GDM1 (cell line): ENCODE data around the gene CAPRIN1.

Source experiments
- DNase-seq: peaks from one replicate; lab custom pipeline; 2025; lab: John Stamatoyannopoulos, UW

The CAPRIN1 gene, protein sequence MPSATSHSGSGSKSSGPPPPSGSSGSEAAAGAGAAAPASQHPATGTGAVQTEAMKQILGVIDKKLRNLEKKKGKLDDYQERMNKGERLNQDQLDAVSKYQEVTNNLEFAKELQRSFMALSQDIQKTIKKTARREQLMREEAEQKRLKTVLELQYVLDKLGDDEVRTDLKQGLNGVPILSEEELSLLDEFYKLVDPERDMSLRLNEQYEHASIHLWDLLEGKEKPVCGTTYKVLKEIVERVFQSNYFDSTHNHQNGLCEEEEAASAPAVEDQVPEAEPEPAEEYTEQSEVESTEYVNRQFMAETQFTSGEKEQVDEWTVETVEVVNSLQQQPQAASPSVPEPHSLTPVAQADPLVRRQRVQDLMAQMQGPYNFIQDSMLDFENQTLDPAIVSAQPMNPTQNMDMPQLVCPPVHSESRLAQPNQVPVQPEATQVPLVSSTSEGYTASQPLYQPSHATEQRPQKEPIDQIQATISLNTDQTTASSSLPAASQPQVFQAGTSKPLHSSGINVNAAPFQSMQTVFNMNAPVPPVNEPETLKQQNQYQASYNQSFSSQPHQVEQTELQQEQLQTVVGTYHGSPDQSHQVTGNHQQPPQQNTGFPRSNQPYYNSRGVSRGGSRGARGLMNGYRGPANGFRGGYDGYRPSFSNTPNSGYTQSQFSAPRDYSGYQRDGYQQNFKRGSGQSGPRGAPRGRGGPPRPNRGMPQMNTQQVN

DNA sequence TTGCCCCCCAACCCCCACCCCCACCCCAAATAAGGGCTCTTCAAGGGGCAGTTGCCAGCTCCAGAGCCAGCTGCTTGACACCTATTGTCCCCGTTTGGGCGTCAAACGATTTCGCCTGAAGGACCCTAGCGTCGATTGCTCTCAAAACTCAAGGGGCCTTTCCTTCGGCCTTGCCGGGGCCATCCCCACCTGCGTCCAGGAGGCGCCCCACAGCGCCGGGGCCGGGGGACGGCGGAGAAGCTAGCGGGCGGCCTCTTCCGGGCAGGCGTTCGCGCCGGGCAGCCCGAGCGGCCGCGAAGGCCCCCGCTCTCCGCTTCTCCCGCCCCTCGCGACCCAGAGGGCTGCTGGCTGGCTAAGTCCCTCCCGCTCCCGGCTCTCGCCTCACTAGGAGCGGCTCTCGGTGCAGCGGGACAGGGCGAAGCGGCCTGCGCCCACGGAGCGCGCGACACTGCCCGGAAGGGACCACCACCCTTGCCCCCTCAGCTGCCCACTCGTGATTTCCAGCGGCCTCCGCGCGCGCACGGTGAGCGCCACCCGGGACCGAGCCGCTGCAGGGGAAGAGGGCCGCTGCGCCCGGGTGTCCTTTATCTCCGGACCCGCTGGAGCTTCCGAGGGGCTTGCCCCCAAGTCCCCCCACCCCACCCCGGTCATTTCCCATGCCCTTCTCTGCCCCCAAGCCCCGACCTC is at the start of gene CAPRIN1:
CAPRIN1 (plus strand) TSS at position 383 of the 687 bp plus-strand sequence. CDS start 690 bp downstream, outside the sequence.
- peak; percentile 89 for DNase-seq

DNA sequence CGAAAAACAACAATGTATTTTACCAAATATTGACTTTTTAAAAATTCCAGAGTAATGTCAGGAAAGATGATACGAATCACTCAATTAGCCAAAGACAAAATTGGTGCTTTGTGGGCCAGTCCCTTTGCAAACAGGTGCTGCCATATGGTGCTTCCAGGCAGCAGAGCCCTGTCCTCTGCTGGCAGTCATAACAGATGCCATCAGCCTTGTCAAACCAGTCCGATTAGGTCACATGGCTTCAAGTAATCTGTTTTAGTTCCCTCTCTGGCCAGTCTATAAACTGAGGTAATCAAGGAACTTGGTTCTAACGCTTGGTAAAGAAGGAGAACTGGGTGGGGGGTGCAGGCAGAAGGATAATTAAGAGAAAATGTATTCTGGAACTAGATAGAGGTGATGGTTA is 49.1 kb upstream of the CAPRIN1 start:
- no peak for DNase-seq

DNA sequence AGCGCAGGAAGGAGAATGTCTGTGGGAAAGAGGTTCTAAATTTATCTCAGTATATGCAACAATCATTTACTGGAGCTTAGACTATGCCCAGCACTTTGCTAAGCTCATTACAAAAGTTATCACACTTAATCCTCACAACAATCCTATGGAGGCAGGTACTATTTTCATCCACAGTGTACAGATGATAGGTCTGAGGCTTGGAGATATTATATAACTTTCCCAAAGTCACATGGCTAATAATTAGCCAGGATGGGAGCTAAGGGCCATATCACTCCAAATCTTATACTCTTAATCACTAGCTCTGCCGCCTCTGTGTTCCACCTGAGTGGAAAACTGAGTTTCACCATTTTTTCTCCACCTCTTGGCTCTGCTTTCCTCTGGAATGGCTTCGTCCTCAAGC is 47.3 kb upstream of the CAPRIN1 start:
- no peak for DNase-seq

DNA sequence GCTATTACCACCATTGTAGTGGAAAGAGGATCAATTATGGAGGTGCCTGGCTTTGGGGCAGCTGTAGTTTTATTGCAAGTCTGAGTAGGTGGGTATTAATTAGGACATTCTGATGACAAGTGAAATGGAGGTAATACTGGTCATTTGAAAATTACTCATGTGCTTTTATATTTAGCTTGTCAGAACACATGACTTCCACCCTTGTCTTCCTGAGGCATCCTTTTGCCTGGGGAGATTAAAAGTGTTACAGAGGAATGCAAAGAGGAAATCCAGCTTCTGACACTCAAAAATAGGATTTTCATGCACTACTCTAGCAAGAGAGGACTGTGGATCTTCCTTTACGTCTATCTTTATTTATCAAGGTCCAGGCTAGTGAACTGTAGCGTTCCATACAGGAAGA is 44.7 kb upstream of the CAPRIN1 start:
- no peak for DNase-seq

DNA sequence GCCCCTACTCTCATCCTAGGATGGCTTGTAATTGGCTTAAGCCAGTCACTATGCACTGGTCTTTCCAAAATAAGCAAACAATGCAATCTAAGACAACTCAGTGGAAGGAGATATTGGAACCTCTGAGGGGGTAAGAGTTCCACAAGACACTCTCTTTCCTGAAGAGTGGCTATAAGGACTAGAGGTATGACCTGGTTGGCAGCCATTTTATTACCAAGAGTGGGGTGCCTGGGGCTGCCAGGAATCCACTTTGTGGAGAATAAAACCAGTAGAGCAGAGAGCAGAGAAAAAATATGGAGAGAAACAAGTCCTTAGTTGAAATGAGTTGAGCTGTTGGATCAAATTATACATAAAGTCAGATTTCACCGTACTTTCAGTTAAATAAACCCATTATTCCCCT is 38.8 kb upstream of the CAPRIN1 start:
- no peak for DNase-seq

DNA sequence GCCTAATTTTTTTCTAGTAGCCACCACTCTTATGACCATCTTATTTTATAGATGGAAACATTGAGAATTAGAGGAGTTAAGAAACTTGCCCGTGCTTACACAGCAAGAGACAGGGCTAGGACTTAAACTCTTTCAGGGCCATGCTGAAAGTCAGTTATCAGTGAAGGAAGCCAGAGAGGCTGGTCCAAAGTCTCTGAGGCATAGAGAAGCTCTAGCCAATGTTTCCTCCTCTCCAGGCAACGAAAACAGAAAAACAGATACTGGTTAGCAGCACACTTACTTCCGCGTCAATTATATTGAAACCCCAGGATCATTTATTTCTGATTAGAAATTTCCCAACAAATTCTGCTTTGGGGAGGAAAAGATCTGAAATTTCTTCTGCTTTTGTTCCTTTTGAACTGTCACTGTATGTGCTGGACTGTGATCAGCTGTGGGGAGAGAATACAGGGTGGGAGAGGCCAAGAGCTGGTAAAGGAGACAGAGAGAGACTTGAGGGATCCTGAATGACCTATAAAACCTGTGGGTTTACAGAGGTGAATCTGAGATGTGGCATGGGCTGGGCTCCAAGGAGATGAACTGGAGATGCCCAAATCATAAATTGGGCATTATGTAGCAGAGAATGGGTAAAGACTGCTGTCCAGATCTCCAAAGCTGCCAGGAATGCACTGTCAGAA is 37.5 kb upstream of the CAPRIN1 start:
- DNase-seq = no peak

DNA sequence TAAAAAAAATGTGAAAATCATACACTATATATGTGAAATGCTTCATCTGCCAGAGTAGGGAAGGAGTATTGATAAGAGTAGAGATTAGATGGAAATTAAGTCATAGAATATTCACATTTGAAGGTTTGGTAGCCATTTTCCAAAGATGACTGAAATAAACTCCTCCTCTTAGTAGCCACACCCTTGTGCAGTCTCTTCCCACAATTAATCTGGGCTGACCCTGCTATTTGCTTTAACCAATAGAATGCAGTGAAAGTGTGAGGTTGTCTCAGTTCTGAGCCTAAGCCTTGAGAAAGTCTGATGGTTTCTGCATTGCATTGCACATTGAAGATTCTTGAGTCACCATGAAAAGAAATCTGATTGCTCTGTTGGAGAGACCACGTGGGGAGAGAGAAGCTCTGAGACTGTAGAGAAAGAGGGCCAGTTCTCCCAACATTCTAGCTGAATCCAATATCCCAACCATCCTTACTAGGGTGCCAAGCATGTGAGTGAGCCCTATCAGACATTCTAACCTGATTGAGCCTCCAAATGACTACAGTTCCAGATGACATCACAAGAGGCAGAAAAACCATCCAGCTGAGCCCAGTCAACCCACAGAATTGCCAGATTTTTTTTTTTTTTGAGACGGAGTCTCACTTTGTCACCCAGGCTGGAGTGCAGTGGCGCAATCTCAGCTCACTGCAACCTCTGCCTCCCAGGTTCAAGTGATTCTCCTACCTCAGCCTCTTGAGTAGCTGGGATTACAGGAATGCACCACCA is 29.4 kb upstream of the CAPRIN1 start:
- DNase-seq = no peak

DNA sequence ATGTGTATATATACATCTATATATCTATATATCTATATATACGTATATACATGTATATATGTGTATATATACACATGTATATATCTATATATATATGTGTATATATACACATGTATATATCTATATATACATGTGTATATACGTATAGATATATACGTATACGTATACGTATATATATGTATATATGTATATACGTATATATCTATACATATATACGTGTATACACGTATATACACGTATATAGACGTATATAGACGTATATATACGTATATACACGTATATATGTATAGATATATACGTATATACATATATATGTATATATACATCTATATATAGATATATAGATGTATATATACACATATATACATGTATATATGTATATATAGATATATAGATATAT is 25.1 kb upstream of the CAPRIN1 start:
- DNase-seq = no peak

DNA sequence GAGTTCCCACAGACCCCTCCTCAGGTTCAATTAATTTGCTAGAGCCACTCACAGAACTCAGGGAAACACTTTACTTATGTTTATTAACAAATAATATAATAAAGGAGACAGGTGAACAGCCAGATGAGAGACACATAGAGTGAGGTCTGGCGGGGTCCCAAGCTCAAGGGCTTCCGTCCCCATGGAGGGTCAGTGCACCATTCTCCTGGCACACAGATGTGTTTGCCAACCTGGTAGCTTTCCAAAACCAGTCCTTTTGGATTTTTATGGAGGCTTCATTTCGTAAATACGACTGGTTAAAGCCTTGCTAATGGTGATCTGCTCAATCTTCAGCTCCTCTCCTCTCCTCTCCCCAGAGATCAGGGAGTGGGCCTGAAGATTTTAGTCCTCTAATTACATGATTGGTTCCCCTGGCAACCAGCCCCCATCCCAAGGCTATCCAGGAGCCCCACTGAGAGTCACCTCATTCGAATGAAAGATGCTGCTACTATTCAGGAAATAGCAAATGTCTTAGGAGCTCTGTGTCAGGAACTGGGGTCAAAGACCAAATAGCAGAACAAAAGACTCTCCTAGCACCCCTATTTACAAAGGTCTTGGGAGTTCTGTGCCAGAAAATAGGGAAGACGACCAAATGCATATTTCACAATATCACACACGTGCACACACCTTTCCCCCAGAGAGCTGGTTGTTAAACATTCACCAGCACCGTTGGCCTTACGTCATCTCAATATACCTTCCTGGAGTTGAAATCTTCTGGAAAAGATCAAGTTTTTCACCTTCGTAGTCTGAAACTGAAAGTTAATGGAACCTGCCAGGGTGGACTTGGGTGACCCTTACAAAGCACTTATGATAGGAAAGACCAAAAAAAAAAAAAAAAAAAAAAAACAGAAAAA is 23.8 kb upstream of the CAPRIN1 start:
- no peak for DNase-seq

DNA sequence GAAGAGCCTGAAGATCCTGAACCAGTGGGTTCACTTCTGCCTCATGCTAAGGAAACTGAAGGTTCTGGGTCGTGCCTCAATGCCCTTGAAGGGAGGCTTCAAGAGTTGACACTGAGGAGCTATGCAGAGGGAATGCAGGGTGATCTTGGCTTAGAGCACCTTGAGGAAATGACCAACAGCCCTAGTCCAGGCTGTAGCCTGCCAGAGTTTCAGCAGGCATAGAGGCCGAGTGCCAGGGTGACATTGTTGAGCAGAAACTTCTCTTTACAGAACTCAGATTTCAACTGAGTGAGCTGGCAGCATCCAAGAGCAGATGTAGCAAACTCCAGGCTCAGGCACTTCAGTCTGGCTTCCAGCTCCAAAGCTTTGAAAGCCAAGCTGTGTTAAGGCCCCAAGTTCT is 23.1 kb upstream of the CAPRIN1 start:
- no peak for DNase-seq

DNA sequence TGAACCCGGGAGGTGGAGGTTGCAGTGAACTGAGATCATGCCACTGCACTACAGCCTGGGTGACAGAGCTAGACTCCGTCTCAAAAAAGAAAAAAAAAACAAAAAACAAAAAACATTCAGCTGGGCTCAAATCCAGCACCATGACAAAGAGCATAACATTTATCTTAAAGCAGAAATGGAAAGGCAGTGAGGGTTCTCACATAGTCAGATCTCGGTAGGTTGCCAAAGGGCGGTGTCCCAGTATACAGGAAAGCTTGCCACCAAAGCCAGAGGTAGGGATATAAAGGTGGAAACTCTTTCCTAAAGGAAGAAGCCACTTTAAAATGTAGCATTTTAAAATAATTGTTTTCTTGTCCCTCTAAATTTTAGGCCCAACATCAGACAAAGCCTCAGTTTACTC is 22.4 kb upstream of the CAPRIN1 start:
- no peak for DNase-seq

DNA sequence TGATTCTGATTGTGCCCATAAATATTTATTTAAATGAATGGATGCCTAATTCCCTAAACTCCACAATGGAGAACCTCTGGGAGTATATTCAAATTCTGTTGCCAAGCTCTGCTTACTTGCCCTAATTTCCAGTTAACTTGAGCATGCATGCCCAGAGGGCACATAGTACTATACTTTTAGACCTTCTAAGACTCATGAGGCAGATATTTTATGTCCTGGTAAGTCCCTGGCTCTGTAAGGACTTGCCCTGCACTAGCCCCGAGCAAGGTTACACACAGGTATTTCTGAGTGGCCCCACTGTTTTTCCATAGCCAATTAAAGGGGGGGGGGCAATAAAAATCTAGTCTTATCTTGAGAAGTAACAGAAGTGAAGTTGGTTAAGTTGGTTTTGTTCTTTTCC is 21.1 kb upstream of the CAPRIN1 start:
- DNase-seq = no peak

DNA sequence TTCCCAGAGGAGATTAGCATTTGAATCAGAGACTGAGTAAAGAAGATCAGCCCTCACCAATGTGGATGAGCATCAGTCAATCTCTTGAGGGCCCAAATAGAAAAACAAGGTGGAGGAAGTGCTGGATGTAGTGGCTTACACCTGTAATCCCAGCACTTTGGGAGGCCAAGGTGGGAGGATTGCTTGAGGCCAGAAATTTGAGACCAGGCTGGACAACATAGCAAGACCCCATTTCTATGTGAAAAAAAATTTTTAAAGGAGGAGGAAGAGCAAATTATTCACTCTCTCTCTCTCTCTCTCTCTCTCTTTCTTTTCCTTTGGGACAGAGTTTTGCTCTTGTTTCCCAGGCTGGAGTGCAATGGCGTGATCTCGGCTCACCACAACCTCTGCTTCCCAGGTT is 18.1 kb upstream of the CAPRIN1 start:
- no peak for DNase-seq

DNA sequence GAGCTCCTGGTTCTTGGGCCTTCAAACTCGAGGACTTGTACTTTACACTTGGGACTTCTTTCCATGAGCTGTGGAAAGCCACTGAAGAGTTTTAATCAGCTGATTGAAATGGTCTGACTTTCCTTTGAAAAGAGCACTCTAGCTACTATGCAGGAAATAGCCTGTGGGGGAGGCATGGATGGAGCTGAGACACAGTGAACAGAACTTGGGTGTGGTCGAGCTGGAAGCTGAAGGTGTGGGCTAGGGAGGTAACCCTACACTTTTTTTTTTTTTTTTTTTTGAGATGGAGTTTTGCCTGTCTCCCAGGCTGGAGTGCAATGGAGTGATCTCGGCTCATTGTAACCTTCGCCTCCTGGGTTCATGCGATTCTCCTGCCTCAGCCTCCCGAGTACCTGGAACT is 17.5 kb upstream of the CAPRIN1 start:
- DNase-seq = no peak

DNA sequence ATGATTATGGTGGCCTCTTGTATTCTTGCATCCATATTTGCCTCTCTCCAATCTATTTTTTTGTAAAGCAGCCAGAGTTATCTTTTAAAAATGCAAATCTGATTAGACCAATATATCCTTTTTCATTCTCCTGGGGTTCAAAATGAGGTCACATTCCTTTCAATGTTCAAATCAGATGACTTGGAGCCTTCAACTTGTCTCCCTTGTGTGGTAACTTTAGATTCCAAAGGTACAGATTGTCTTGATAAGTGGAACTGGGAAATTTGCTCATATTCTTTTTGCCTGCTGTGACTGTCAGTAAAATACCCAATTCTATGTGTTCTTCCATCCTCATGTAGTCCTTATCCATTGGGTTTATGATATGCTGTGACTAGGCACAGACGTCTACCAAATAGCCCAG is 15.1 kb upstream of the CAPRIN1 start:
- DNase-seq = no peak

DNA sequence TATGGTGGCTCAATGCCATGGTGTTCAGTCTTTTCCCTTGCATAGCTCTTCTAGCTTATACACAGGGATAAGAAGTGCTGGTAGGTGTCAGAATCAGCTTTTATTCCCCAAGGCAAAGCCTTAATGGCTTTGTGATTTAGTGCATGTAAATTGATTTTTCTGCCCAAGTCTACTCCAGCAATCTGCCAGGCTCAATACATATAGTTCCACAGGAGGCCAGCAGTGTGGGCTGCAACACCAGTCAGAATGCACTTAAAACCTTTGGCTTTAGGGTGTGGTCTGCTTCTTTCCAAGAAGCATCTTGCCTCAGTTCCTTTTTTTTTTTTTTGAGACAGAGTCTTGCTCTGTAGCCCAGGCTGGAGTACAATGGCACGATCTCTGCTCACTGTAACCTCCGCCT is 14.5 kb upstream of the CAPRIN1 start:
- DNase-seq = no peak

DNA sequence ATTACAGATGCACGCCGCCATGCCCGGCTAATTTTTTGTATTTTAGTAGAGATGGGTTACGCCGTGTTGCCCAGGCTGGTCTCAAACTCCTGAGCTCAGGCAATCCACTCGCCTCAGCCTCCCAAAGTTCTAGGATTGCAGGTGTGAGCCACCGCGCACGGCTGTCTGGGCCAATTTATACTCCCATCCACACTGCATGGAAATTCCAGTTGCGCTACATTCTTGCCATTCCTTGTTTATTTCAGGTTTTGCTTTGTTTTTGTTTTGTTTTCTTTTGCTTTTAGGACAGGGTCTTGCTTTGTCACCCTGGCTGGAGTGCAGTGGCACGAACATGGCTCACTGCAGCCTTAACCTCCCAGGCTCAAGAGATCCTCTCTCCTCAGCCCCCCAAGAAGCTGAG is 11.0 kb upstream of the CAPRIN1 start:
- no peak for DNase-seq

DNA sequence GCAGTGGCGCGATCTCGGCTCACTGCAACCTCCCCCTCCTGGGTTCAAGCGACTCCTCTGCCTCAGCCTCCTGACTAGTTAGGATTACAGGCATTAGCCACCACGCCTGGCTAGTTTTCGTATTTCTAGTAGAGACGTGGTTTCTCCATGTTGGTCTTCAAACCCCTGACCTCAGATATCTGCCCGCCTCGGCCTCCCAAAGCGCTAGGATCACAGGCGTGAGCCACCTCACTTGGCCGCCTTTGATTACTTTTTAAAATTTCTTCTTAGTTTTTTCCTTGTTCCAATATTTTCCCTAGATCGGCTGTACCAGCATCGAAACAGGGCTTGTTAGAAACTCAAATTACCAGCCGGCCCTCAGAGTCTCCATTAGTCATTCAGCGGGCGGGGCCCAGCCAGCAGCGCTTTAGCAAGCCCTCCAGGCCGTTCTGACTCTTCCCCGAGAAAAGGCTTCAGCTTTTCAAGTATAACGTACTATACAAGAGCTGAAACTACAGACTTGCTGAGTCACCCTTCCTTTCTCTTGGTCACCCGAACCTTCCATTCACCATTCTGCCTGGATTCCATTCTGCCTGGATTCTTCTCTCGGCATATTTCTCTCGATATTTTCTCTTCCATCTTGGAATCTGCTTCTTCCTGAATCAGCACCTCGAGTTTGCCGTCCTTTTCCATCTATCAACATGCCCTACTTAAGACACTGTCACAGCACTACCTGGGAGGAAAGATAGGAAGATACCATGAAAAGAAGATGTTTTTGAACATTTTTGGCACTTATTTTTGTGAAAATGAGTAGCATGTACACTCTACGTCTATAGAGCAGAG is 6.7 kb upstream of the CAPRIN1 start:
- DNase-seq = peak; percentile 37

DNA sequence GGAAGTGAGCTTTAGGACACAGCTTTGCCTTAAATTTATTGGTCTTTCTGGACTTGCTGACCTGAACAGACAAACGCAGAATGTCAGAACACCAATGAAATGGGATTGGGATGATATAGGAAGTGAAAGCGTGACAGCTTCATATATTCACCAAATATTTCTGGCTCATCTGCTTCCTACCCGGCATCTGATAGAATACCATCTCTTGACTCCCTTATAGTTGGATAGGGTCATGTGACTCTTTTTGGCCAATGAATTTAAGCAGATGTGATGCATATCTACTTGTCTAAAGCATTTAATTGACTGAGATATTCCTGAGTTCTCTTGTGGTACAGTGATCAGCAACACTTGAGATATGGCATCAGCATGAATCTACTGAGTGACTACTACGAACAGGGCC is 2.5 kb upstream of the CAPRIN1 start:
- DNase-seq = no peak
